ENCODE results near the gene SLC52A3.

Gene SLC52A3

DNA sequence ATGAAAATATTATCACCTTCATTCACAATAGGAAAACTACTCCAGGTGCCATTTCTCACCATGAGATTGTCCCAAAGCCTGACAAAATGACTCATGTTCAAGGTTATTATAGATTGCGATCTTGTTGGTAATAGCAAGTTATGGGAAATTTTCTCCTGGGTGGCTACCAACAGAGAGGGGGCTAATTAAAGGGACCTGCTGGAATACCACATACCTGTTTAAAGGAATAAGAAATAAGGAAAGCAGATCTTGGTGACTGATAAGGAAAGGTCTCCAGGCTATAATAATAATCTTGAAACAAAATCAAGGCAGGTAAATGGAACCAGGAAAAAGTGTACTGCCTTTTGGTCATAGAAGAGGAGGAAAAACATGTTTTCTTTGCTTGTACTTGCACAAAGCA, 1.4 kb downstream of the SLC52A3 start:
- DNase-seq (ENCODE audit: low read depth in 2 of 2), result no peak

- DNase-seq (ENCODE audit: low read depth in 2 of 2), result no peak
Measured at GRCh38 chr20:764255-764654, 4.0 kb downstream of the SLC52A3 start.

DNA sequence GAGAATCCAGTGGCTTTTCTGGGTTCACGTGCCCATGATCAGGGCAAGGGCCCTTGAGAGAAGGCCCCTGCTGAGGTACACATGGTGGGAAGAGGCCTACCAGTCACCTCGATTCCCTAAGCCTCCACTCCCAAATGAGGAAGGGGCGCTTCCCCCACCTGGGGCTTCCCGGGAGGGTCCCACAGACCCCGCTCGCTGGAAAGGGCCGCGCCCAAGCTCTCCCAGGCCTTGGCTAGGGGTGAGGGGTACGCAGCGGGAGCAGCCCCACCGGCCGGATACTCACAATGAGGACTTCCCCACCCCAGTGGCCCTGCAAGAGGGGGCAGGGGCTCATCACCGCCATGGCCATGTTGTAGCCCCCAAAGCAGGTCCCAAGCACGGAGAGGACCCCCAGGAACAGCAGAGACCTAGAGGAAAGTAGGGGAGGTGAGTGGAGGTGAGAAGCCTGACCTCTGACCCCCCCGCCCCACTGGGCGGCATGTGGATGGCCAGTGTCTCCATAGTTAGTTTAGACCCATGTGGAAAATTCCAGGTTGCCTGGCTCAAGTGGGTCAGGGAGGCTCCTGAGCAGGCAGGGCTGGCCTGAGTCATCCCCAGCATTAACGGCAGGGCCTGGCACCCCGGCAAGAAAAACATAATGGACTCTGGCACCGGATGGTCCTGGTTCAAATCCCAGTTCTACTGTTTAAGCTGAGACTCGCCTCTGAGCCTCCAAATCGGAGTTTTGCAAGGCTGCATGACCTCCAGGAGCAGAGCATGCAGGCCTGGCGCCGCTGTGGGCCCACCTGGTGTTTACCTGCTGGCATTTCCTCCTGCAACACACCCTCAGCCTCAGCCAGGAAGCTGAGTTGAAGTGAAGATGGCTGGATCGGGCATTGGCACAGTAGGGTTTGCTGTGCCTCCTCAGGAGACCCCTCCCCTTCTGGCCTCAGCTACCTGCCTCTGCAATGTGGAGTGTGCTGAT, 6.6 kb downstream of the SLC52A3 start:
- no peak for DNase-seq (ENCODE audit: low read depth in 2 of 2)

- peak in 1 of 2 experiments; percentile 31 for DNase-seq (ENCODE audit: low read depth in 2 of 2)
Measured at GRCh38 chr20:760751-761417, 7.4 kb downstream of the SLC52A3 start.

GRCh38 chr20:757506-757905, 10.8 kb downstream of the SLC52A3 start:
- DNase-seq (ENCODE audit: low read depth in 2 of 2), result no peak

DNA sequence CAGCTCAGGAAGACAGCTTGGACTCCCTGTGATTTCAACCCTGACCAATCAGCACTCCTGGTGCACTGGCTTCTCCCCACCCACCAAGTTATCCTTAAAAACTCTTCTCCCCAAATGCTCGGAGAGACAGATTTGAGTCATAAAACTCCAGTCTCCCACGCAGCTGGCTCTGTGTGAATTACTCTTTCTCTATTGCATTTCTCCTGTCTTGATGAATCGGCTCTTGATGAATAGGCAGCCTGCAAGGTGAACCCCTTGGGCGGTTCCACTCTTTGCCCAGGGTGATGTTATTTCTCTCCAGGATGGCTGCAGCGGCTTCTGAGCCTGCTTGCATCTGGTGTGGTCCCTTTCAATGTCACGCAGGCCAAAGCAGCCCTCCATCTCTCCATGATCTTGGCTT, 12.4 kb downstream of the SLC52A3 start:
- no peak for DNase-seq (ENCODE audit: low read depth in 2 of 2)

- DNase-seq (ENCODE audit: low read depth in 2 of 2), result no peak
Measured at GRCh38 chr20:754904-755303, 13.4 kb downstream of the SLC52A3 start.

DNA sequence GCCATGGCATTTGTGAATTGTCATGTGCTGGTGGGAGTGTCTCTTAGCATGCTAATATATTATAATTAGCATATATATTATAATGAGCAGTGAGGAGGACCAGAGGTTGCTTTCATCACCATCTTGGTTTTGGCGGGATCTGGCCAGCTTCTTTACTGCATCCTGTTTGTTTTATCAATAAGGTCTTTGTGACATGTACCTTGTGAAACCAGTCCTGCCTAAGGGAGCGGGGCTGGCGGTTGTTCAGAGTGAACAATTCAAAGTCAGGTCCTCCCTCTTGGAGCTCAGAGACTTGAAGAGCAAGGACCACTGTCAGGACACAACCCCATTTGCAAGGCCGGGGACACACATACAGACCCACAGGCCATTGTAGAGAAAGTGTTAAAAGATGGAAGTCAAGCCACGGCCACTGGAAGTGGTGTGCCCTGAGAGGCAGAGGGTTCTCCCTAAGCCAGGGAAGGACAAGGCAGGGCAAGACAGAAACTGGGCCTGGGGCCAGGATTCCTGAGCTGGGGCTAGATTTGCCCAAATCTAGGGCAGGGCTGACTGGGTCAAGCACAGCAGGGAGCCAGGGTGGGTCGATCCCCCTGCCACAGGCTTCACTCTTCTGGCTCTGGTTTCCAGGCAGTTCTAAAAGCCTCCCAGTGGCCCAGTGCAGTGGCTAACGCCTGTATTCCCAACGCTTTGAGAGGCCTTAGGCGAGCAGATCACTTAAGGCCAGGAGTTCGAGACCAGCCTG, 14.2 kb downstream of the SLC52A3 start:
- no peak for DNase-seq (ENCODE audit: low read depth in 2 of 2)

- no peak for DNase-seq (ENCODE audit: low read depth in 2 of 2)
Measured at GRCh38 chr20:753136-753535, 15.2 kb downstream of the SLC52A3 start.

GRCh38 chr20:752291-752690, 16.0 kb downstream of the SLC52A3 start:
- no peak for DNase-seq (ENCODE audit: low read depth in 2 of 2)

GRCh38 chr20:751761-752160, 16.5 kb downstream of the SLC52A3 start:
- DNase-seq (ENCODE audit: low read depth in 2 of 2), result no peak

- no peak for DNase-seq (ENCODE audit: low read depth in 2 of 2)
Measured at GRCh38 chr20:750801-751200, 17.5 kb downstream of the SLC52A3 start.

- no peak for DNase-seq (ENCODE audit: low read depth in 2 of 2)
Measured at GRCh38 chr20:745683-746301, 22.5 kb downstream of the SLC52A3 start.

DNA sequence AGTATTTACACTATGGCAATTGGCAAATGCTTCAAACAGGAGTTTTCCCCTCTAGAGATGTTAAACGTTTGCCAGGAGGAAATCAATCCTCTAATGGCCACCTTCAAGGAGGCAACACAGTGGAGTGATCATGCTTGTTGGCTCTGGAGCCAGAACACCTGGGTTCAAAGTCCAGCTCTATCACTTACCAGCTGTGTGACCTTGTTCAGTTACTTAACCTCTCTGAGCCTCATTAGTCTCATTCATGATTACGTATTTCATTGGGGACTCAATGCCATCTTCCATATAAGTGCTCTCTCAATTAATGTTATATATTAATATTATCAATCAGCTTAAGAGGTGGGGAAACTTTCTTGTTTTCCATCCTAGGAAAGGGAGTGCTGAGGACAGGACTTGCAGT, 26.1 kb downstream of the SLC52A3 start:
- no peak for DNase-seq (ENCODE audit: low read depth in 2 of 2)

DNA sequence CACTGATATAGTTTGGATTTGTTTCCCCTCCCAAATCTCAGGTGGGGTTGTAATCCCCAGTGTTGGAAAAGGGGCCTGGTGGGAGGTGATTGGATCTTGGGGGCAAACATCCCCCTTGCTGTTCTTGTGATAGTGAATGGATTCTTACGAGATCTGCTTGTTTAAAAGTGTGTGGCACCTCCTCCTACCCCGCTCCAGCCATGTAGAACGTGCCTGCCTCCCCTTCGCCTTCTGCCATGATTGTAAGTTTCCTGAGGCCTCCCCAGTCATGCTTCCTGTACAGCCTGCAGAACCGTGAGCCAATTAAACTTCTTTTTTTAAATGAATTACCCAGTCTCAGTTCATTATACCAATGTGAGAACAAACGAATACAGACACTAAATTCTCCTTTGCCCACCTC, 26.7 kb downstream of the SLC52A3 start:
- DNase-seq (ENCODE audit: low read depth in 2 of 2), result no peak

GRCh38 chr20:740162-740561, 28.1 kb downstream of the SLC52A3 start:
- no peak for DNase-seq (ENCODE audit: low read depth in 2 of 2)

DNA sequence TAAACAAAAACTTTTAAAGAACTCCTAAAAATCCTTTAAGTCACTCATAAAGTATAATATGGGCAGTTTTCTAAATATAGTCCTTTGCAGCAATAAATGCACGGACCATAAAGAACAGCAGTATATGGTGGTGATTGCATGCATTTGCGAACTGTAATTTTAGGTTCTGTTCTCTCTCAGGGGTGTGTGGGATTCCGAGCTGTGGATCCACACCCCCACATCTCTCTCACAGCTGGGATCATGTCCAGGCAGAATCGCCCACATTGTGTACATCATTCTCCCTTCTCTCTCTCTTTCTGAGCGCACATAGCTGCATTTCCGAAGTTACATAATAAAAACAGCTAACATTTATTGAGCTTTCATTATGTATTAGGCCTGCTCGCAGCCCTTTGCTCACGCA, 28.6 kb downstream of the SLC52A3 start:
- DNase-seq (ENCODE audit: low read depth in 2 of 2), result no peak

GRCh38 chr20:733861-734260, 34.4 kb downstream of the SLC52A3 start:
- no peak for DNase-seq (ENCODE audit: low read depth in 2 of 2)

- DNase-seq (ENCODE audit: low read depth in 2 of 2), result no peak
Measured at GRCh38 chr20:732727-733126, 35.6 kb downstream of the SLC52A3 start.

- no peak for DNase-seq (ENCODE audit: low read depth in 2 of 2)
Measured at GRCh38 chr20:731891-732560, 36.3 kb downstream of the SLC52A3 start.

GRCh38 chr20:730005-730404, 38.3 kb downstream of the SLC52A3 start:
- DNase-seq (ENCODE audit: low read depth in 2 of 2), result no peak

All from stimulated activated CD4-positive, alpha-beta T cell treated with anti-CD3 and anti-CD28 coated beads, Interleukin-12 subunit alpha, Interleukin-12 subunit beta, amount 100 ng/mL, for 24 hours (primary cell).